Measurements from ENCODE around the gene SSR3. TPM values are rescaled to one million over a fixed set of nuclear protein-coding genes. Genes with fewer than 3 reads are reported as not detected.

The SSR3 gene
- total RNA-seq, 4 donors from 2014 or later = 47.6 to 78.4 (median 58.3) TPM

DNA sequence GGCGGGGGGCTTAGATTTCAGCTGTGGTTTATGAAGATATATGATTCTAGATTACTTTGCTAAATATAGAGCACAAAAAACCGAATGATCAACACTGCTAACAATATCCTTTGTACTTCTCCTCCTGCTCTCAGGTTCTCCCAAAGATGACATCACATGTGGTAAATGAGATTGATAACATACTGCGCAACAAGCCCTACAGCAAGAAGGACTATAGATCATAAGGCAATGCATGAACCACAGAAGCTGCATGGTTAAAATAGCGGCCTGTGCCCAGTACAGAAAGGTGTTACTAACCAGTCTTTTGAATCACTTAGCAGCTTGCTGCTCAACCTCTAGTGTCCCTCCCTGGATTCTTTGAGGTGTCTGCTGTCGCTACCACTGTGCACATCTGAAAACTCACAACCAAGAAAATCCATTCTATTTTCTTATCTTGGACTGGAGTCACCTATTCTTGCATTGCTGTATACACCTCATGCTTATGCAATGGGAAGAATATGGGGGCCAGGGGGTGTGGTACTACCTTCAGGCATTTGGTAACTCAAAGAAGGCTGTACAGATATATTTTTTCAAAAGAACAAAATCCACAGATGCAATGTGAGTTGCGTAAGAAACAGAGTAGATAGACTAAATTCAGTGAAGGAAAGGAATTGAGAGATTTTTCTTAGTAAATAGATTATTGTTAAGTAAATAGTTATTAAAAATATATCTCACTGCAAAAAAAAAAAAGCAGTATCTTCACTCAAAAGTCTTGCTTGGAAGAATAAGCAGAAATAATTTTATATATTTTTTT, 18.2 kb downstream of the SSR3 start:
- no peak for DNase-seq
- TF ChIP-seq, protein P1, sequence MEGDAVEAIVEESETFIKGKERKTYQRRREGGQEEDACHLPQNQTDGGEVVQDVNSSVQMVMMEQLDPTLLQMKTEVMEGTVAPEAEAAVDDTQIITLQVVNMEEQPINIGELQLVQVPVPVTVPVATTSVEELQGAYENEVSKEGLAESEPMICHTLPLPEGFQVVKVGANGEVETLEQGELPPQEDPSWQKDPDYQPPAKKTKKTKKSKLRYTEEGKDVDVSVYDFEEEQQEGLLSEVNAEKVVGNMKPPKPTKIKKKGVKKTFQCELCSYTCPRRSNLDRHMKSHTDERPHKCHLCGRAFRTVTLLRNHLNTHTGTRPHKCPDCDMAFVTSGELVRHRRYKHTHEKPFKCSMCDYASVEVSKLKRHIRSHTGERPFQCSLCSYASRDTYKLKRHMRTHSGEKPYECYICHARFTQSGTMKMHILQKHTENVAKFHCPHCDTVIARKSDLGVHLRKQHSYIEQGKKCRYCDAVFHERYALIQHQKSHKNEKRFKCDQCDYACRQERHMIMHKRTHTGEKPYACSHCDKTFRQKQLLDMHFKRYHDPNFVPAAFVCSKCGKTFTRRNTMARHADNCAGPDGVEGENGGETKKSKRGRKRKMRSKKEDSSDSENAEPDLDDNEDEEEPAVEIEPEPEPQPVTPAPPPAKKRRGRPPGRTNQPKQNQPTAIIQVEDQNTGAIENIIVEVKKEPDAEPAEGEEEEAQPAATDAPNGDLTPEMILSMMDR (IDR thresholded peaks at IDR 0.05) = no peak
- TF ChIP-seq POLR2A (IDR thresholded peaks at IDR 0.05) = no peak
- Histone ChIP-seq H3K4me3 (no peak overlapping the region), H3K36me3 (peaks cover 0 to 22% (median 0%) of the 10 kb centered on the region in 3 donors), H3K27me3 (no peaks in the 10 kb centered on the region), H3K27ac (no peak overlapping the region), H3K9me3 (no peaks in the 10 kb centered on the region), H3K4me1 (peaks cover 0 to 6% (median 0%) of the 10 kb centered on the region in 4 donors)

DNA sequence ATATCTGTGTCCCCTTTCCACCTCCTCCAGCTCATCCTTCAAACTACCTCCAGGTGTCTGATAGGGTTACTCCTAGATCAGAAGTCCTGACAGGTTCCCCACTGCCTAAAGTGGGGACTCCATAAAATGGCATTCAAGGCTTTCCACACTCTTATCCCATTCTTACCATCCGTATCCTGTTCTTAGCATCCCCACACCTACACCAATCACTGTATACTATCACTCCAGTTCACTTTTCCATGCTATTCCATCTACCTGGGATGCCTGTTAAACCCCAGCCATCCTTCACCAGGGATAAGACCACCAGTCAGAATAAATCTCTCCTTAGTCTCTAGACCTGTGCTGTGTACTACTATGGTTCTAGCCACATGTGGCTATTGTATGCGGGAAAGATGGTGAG, 19.1 kb downstream of the SSR3 start:
- Histone ChIP-seq H3K9me3 (no peaks in the 10 kb centered on the region), H3K4me1 (peaks cover 0 to 6% (median 0%) of the 10 kb centered on the region in 4 donors), H3K4me3 (no peak overlapping the region), H3K36me3 (peaks cover 0 to 16% (median 0%) of the 10 kb centered on the region in 3 donors), H3K27me3 (no peaks in the 10 kb centered on the region), H3K27ac (peak overlapping the region in 1 of 4 donors; percentile 62)
- no peak for DNase-seq
- TF ChIP-seq, protein P1 (IDR thresholded peaks at IDR 0.05) = no peak
- no peak for TF ChIP-seq POLR2A (IDR thresholded peaks at IDR 0.05)

DNA sequence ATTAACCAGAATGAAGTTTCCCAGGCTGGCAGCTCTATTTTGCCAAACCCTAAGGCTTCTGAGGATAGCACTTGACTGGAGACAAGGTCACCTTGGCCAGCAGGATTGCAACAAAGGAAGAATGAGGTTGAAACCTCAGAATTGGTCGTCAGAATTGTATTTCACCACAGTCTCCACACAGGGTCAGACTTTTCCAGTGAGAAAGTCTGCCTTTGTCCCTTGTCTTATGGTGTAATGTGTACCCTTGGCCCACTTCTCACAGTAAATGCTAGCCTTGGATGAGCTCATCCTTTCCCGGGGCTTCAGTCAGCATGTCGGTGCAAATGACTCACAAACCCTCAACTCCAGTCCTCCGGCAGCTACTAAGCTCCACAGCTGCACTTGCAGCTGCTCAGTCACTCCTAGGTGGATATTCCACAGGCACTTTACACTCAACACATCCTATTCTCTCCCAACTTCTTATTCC, 19.7 kb downstream of the SSR3 start:
- no peaks in the 10 kb centered on the region for H3K9me3 ChIP-seq
- peak in 1 of 3 donors; percentile 53 for DNase-seq
- peak overlapping the region in 1 of 4 donors; percentile 62 for H3K27ac ChIP-seq
- no peak overlapping the region for H3K4me3 ChIP-seq
- peaks cover 0 to 6% (median 0%) of the 10 kb centered on the region in 4 donors for H3K4me1 ChIP-seq
- TF ChIP-seq, protein P1 (IDR thresholded peaks at IDR 0.05) = peak in 2 of 6 experiments; percentile 5 to 18
- TF ChIP-seq POLR2A (IDR thresholded peaks at IDR 0.05) = no peak
- H3K36me3 ChIP-seq = peaks cover 0 to 16% (median 0%) of the 10 kb centered on the region in 3 donors
- H3K27me3 ChIP-seq = no peaks in the 10 kb centered on the region

DNA sequence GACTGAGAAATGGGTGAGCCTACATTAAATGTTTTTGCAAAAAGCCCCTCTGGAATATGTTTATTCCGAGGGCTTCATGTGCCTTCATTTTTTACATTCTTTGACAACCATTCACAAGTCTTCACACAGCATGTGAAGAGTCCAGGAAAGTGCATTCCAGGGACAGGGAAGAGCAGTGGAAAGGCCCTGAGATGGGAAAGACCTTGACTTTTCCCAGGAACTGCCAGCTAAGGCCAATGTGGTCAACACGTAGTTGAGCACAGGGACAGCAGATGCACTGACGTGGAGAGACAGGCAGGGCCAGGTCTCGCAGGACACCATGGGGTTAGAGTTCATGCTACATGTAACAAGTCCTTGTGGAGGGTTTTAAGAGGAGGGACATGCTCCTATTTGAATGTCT, 21.7 kb downstream of the SSR3 start:
- H3K4me1 ChIP-seq = peaks cover 0 to 6% (median 0%) of the 10 kb centered on the region in 4 donors
- no peak overlapping the region for H3K4me3 ChIP-seq
- no peaks in the 10 kb centered on the region for H3K27me3 ChIP-seq
- no peak for DNase-seq
- peak overlapping the region in 1 of 4 donors; percentile 62 for H3K27ac ChIP-seq
- TF ChIP-seq POLR2A (IDR thresholded peaks at IDR 0.05) = no peak
- TF ChIP-seq, protein P1 (IDR thresholded peaks at IDR 0.05) = no peak
- H3K36me3 ChIP-seq = no peaks in the 10 kb centered on the region
- no peaks in the 10 kb centered on the region for H3K9me3 ChIP-seq

DNA sequence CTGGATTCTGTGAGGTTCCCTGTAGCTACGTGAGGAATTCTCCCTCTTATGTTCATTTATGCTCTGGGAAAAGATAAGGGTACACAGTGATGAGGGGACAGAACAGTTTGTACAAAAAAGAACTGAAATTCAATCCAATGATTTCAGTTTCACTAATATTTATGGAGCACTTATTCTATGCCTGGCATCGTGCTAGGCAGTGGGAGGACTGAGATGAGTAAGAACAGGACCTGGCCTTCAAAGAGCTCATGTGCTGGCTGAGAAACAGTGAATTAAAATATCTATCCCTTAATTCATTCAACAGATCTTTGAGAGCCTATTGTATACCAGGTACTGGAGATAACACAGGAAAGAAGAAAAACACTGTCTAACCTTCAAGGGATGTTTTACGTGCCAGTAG, 22.2 kb downstream of the SSR3 start:
- no peak for DNase-seq
- TF ChIP-seq, protein P1 (IDR thresholded peaks at IDR 0.05) = no peak
- no peak for TF ChIP-seq POLR2A (IDR thresholded peaks at IDR 0.05)
- Histone ChIP-seq H3K27ac (peak overlapping the region in 1 of 4 donors; percentile 62), H3K9me3 (no peaks in the 10 kb centered on the region), H3K27me3 (no peaks in the 10 kb centered on the region), H3K36me3 (no peaks in the 10 kb centered on the region), H3K4me3 (no peak overlapping the region), H3K4me1 (peaks cover 0 to 6% (median 0%) of the 10 kb centered on the region in 4 donors)
